ENCODE measurements around the gene PRMT7.

Gene PRMT7

DNA sequence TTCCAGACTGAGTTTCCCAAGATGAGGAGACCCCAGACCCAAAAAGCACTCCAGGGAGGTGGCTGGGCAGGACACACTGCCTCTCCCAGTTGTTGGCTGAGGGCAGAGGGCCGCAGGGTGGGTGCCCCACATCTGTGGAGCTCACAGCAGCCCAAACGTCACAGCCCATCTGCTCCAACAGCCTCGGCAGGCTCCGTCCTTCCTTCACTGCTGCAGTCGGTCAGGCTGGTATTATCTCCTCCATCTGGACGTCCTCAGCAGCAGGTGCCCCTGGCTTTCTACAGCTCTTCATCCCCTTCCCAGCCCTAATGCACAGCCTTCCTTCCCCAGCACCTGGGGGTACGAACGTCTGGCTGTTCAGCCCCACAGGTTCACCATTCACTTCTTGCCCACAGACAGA, 55.2 kb downstream of the PRMT7 start:
- no peak for DNase-seq

DNA sequence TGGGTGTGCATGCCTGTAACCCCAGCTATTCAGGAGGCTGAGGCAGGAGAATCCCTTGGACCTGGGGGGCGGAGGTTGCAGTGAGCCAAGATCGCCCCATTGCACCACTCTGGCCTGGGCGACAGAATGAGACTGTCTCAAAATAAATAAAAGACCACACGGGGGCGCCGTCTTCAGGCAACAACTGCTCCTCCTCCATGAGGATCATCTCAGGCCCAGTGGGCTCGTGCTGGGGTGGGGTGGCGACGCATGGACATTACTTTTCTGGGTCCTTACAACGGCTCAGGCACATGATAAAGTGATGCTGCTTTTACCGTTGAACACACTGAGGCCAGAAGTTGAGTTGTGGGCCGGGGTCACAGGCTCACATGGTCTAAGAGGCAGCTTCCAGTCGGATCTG, 56.2 kb downstream of the PRMT7 start:
- peak; percentile 21 for DNase-seq

DNA sequence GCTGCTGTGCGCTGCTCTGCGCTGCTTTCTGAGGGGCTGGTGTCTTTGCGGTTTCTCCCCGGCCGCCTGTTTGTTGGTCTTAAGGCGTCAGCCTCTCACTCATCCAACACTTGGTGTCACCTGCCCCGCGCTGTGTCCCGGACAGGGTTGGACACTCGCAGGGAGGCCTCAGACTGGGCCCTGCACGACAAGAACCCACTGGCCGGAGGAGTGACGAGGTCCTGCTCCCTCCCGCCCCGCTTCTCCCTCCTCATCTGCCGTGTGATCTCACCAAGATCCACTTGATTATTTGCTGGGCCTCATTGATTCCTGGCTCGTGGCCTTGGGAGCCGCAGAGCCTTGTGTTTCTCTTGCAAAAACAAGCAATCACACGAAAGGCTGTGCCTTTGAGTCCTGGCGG, 56.6 kb downstream of the PRMT7 start:
- DNase-seq = no peak

DNA sequence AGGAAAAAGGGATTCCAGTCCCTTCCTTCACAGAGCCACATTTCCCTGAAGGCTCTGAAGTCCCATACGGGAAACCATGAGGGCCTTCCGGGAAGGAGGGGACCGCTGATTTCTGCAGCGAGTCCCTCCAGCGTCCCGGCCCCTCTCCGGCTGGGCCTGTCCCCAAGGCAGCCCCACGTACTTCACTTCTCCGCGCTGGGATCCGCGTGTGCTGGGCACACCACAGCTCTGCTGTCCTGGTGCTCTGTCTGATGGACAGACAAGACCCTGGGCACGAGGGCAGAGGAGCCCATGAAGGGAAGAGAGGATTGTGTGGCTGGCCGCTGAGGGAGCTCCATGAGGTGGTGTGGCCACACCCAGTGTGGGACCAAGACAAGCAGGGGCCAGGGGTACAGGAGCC, 57.1 kb downstream of the PRMT7 start:
- DNase-seq = no peak

DNA sequence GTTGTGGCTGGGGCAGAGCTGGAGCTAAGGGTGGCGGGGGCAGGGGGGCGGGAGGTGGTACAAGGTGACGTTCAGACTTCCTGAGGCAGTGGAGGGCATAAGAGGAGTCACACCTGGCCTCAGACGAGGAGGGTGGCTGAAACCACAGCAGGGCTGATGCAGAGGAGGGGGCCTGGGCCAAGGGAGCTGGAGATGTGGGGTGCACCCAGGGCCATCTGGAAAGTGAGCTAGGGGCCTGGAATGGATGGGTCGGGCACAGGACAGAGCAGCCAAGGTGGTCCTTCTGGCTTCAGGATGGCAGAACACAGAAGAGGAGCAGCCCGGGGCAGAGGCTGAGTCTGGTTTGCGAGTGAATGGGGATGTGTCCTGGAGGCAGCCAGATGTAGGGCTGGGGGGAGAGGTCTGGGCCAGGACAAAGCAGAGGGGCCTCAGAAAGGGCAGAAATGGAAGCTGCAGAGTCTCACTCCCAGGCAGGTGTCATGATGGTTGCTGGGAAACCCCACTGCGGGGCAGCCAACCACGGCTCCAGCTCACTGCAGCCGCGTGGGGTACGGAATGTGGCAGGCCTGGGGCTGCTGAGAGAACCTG, 57.6 kb downstream of the PRMT7 start:
- no peak for DNase-seq

DNA sequence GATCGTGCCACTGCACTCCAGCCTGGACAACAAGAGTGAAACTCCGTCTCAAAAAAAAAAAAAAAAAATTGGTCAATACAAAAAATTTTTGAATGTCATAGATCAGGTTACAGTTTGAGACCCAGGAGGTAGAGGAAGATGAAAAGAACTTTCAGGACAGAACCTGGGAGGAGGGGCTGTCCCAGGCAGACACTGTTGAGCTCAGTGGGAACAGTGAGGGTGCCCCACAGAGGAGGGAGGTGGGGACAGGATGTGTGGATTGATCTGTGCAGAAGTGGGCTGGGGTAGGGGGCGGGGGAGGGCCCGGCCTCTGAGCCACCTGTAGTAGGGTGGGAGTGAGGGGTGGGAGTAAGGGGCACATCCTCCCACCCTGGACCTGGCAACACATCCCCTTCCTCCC, 58.3 kb downstream of the PRMT7 start:
- no peak for DNase-seq

DNA sequence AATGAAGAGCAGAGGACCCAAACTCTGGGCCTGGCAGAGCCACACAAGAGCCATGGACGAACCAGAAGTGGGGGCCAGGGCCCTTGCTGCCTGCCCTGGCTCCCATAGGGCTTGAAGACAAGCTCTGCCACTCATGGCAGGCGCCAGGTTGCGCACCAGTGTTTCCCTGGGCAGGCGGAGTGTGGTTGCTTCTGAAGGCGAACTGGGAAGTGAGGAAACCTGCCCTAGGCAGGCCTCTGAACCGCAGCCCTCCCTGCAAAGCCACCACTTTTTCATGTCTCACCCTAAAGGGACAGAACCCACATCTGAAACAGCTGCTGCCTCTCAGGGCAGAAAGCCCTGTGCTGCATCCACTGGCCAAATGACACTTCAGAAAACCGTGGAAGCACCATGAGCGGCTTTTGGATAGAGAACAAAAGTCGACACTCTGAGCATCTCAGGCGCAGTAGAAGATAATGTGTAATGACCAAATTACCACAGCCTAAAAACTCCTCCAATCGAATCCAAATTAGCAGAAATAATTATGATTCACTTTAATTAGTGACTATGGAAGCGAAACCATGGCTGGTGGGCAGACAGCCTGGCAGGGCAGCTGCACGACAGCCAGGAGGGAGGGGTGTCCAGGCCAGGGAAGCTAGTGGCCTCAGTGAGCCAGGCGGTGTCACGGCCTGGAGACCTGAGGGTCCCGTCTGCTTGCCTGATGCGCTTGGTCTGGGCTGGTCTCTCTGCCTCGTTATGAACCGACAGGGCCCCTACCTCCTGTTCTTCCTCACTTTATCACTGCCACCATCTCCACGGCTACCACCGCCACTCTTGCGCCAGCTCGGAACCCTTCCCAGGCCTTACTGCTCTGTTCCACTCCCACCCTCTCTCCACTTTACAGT, 59.1 kb downstream of the PRMT7 start:
- peak; percentile 21 for DNase-seq

DNA sequence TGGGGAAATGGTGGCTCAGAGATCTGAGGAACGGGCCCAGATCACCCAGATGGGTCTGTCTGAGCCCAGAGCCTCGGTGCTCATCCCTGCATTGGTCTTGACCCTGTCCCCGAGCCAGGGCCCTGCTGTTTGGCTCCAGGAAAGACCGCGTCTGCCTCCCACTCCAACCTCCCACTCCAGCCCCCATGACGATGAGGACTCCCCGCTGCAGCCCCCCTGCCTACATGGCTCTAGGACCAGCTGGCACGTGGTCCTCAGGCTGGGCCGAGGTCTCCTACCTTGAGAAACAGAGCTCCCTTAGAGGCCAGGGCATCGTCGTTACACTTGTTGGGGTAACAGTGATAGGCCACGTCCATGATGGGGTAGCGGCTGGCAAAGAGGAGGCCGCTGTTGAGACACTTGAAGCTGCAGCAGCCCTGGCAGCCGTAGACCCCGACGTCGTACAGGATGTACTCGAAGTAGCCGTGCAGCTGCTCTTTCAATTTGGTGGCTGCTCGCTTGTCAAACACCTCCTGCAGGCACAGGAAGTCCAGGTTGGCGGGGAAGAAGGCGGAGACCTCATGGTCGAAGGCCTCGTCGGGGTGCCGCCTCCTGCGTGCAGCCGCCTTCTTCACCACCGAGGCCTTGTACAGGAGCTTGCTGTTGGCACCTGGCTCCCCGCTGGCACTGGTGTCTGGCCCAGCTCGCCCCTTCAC, 59.9 kb downstream of the PRMT7 start:
- peak; percentile 14 for DNase-seq

DNA sequence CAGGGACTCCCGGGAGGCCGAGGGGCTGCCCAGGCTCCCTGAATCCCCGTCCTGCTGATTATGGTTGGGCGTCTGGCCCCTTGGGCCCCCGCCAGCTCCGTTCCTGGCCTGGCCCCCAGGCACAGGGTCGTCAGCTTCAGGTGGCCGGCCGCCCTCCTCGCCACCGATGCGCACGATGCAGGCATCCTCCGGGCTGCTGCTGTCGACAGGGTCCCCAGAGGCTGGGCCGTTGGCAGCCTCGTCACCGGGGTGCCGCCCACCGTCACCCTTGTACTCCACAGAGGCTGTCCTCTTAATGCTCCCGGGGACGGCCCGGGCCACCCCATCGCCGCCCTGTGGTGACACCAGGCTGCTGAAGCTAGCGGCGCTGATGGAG, 60.4 kb downstream of the PRMT7 start:
- no peak for DNase-seq

DNA sequence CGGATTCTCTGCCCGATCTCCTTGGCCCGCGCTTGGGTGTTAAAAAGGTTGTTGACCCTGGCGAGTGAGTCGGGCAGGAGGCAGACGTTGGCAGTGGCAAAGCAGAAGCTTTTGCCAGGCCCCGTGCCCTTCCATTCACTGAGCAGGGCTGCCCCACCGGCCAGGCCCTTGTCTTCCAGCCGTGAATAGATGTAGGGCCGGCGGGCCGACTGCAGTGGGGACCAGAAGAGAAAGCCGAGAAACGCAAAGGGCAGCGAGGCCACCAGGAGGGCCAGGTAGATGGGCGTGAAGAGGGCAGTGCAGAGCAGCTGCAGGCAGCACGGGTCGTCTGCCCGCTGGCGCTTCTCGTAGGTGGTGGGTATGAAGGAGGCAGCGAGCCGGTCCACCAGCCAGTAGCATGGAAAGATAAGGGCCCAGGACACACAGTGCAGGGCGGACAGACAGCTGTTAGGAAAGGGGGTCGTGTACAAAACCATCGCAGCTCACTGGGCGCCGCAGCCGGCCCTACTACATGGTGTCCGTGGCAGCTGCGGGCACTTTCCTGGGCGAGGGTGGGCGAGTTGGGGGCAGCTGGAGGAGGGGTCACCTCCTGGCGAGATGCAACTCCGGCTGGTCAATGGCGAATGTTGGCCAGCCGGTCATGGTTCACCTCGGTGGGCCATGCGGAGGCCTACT, 61.0 kb downstream of the PRMT7 start:
- DNase-seq = no peak

DNA sequence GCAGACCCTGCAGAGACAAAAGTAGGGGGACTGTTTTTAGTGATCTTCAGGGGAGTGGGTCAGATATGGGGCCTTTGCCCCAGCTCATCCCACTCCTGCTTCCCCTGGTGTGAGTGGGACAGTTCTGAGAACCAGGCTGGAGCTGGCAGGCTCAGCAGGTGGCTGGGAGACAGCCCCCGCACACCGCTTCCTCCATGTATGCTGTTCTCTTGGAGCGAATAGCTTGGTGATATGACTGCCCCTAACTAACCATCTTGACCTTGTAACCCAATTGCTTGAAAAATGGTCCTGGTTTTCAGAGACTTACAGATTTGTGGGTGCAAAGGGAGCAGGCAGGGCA, 61.5 kb downstream of the PRMT7 start:
- DNase-seq = no peak

DNA sequence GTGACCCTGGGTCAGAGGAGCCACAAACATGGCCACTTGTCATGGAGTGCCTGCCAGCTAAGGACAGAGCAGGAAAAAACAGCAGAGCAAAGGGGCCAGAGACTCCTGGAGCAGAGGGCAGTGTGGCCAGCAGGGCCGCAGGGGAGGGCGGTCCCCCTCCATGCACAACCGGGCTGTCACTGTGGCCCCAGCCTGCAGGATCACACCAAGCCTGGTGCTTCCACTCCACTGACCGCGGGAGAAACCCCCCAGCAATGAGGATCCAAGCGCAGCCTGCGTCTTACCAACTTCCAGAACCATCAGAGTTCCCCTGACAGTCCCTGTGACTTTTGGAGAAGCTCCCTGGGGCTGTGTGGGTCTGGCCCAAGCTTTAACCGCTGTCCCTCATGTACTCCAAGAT, 62.0 kb downstream of the PRMT7 start:
- no peak for DNase-seq

DNA sequence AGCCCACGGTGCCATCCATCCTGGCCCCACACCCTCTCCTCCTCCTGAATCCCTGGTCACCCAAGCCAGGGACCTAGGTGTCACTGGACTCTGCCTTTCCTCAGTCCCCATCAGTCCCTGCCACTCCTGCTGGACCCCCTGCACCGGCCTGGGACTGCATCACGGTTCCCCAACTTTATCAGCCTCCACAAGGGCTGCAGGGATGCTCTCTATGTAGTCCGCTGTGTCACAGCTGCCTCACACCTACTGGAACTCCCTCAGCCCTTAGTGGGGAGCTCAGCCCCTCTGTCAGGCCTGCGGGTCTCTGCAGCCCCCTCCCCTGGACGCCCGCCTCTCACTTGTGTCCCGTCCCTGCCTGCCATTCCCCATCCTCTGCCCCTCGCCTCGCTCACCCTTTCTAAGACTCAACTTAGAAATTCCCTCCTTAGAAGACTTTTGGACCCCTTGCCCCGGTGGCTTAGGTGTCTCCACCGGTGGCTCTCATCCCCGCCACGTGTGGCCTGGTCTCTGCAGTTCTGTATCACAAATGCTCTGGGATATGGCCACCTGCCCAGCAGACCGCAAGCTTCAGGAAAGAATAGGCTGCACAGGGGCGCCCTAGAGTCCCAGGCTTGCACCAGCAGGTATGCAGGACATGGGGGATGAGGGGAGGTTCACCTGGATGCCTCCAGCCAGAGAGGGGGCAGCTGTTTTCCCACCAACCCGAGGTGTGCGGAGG, 62.9 kb downstream of the PRMT7 start:
- no peak for DNase-seq

DNA sequence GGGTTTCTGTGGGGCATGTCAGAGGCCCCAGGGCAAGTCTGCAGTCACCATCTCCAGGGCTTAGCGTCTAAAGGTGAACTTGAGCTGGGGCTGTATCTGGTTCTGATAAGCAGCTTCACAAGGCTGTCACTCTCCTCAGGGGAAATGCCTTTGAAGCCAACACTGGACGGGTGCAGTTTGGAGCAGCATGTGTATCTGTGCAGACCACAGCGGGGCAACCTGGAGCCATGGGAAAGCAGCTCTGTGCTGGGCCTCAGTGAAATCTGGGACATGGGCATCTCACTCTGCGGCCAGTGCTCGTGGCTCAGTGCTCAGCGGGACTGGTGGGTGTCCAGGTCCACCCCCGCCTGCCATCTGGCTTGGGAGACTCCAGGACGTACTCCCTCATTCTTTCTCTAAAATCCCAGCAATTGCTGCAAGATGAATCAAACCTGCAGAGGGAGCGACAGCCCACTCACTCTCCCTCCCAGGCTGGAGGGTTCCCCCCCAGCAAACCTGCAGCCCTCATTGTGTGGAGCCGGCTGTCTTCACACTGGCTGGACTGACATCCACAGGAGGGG, 63.5 kb downstream of the PRMT7 start:
- DNase-seq = no peak

DNA sequence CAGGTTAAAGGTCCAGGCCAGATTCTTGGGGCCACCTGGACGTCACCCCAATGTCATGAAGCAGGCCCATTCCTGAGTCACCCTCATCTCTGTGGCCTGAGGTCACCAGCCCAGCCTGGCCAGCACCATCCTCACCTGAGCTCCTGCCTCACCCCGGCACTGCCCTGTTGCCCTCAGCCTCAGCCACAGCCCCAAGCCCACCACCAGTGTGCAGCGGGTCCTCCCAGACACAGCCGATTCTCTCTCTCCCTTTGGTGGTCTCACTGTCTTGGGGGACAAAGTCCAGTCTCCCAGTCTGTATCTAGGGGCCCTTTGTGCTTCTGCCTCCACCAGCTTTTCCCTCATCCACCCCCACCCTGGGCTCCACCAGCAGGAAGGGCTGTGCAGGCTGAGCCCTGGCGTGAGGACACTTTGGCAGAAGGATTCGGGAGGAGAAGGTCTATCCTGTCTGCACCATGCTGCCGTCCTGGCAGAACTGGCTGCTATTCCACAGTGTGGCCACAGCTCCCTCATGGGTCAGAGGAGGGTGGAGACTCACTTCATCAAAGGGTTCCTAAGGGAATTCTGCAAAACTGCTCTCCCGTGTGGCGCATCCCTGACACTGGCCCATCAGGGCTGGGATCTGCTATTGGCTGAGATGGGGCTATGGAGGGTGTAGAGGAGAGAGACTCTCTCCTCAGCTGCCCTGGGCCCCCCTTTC, 64.3 kb downstream of the PRMT7 start:
- DNase-seq = no peak

DNA sequence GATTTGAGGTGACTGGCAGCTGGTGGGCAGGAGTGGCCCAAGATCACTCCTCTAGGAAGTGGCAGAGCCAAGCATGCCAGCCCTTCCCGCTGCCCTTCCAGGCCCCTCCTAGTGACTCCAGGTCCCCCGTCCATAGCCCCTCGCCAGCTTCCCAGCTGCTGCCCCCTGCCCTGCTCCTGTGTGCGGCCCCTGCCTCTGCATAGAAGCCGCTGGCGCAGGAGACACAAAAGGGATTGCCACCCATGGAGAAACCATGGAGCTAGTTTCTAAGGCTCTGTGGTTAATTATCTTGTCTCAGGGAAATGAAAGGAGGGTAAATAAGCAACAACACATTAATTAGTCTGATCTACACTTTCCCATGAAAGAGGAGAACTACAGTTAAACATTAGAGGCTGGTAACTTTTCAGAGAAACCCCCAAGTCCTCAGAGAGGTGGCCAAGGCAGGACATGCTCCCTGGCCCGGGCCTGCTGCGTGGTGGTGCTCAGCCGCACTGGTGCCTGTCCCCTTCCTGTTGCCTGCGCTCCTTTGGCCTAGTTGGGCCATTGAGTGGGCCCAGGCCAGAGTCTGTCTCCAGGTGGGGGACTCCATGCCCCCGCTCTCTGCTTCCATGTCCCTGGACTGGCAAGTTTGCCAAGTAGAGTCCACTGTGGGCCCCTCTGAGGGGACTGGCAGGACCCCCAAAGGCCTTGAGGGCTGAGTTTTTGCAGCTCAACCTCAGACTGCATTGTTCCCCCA, 65.2 kb downstream of the PRMT7 start:
- DNase-seq = no peak

DNA sequence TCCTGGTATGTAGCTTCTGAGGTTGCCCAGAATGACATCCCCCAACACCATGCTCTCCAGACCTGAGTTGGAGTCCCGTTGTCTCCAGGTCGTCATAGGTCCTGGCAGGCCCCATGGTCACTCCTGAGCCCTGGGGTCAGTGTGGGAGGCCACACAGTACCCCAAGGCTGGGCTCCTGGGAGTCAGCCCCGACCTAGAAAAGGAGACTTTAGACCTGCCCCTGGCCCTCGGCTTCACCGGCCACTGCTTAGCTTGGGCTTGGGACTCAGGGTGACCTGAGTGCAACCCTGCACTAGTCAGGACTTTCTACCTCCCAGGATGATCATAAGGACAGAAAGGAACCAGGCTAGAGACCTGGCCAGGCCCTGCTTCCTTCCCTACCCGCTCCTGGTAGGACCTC, 65.8 kb downstream of the PRMT7 start:
- DNase-seq = no peak

DNA sequence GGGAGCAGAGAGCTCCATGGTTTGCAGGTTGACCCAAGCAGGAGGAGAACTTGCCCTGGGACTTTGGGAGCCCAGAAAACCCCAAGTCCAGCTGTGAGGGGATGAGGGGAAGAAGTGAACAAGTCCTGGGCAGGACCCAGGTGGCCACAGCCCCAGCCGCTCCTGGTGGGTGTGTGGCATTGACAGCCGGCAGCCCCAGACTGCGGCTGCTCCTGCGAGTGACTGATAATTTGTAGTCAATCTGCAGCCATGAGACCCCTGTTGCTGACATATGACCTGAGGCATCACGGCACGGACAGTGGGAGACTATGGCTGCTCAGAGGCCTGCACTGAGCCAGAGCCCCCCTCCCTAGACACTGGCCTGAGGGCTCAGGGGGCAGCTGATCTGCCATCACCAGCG, 66.4 kb downstream of the PRMT7 start:
- no peak for DNase-seq

DNA sequence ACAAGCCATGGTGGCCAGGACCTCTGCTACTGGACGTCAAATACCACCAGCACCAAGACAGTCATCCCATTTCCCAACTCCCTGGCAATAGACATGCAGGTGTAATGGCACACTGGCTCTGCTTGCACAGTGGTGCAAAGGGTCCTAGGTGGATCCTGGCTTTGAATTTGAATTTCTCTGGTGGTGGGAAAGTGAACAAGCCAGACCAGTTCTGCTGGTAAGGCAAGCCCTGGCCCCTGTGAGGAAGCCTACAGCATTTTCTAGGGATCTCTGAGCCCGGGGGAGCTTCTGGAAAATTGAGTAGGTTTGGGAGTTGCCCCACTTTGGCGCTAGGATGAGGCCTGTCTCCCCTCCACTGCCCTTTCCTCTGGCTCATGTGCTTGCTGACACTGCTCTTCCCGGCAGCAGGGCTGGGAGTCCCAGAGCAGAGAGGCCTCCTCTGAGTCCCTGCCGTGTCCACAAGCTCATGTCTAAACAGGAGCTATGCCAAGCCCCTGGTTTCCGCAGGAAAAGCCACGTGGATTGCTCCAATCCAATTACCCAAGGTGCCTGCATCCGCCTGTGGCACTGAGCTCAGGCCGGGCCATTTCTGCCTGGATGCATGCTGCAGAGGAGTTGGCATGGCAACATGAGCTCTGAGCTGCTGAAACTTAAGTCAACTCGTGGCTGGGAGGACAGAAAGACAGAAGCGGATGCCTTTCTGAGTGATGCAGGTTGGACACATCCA, 67.0 kb downstream of the PRMT7 start:
- no peak for DNase-seq

All from central memory CD4-positive, alpha-beta T cell (primary cell).